Retinal pigment epithelial cell (primary cell): ENCODE results near the gene ERICH6.

Source experiments
- DNase-seq: peaks from one replicate; pipeline ENCODE4 v3.0.0-alpha.2; 2010; ENCODE audit warnings: low read depth
- H3K4me3 ChIP-seq: 2 replicates; pipeline ENCODE4 v1.5.1; 2011; ENCODE audit warnings: mild to moderate bottlenecking, low read length, control low read depth, moderate library complexity
- TF ChIP-seq, protein P1 (sequence below): conservative IDR thresholded peaks from 2 replicates; pipeline ENCODE4 v1.5.1; 2011; ENCODE audit warnings: low read depth, low read length, control low read depth, inconsistent platforms

Gene ERICH6

DNA sequence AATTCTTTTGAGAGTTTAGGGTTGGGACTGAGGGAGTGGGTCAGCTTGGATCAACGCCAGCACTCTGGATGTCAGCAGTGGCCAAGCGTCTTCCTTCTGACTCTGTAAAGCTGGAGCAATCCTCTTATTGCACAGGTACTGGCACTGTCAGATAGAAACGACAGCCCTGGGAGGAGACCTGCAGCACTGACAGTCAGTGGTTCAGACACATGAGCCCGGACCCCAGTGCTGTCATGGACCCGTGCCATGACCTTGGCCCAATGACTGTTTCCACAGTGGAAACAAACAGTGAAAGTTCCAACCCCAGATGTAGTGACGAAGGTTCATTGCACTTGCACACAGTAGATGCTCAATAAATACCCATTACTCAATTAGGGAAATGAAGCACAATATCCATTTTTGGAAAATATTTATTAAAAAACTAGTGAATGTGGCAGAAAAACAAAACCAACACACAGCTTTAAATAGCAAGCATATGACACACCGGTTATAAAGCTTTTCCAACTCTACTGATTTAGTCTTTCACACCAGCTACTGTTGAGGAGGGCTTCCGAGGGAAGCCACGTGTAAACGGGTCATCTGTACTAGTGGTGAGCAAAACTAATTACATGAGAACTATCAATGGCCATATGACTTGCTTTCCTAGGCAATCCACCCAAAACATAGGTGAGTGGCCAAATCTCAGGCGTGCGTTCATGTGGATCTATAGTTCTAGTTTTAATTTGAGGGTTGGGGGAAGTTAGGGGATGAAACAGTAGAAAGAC lies 37.2 kb upstream of the ERICH6 start:
- TF ChIP-seq, protein P1, sequence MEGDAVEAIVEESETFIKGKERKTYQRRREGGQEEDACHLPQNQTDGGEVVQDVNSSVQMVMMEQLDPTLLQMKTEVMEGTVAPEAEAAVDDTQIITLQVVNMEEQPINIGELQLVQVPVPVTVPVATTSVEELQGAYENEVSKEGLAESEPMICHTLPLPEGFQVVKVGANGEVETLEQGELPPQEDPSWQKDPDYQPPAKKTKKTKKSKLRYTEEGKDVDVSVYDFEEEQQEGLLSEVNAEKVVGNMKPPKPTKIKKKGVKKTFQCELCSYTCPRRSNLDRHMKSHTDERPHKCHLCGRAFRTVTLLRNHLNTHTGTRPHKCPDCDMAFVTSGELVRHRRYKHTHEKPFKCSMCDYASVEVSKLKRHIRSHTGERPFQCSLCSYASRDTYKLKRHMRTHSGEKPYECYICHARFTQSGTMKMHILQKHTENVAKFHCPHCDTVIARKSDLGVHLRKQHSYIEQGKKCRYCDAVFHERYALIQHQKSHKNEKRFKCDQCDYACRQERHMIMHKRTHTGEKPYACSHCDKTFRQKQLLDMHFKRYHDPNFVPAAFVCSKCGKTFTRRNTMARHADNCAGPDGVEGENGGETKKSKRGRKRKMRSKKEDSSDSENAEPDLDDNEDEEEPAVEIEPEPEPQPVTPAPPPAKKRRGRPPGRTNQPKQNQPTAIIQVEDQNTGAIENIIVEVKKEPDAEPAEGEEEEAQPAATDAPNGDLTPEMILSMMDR: no peak
- H3K4me3 ChIP-seq: no peak overlapping the region
- DNase-seq: no peak

DNA sequence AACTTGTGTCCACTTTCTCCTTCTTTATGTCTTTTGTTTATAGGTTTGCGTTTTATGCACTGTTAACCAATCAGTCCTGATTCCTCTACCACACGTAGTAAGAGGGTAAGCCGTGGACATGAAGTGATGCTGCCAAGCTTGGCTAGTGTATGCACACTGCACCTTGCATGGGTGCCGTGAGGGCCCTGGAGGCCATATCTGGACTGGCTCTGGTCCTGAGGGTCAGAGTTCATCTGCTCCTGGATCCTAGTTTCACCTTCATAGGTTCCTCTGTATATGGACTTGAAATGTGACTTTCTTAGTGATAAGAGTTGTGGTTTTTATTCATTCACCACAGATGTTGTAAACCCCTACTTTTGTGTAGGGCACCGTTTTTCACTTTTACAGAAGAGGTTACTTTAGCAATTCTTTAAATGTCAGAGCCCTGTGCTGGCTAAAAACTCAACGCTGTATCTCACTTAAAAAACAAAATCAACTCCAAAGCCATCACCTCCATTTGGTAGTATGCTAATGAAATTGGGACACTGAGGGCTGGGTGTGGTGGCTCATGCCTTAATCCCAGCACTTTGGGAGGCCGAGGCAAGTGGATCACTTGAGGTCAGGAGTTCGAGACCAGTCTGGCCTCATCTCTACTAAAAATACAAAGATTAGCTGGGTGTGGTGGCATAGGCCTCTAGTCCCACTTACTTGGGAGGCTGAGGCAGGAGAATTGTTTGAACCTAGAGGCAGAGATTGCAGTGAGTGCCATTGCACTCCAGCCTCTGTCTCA lies 36.3 kb upstream of the ERICH6 start:
- DNase-seq: no peak
- TF ChIP-seq, protein P1: no peak
- no peak overlapping the region for H3K4me3 ChIP-seq

DNA sequence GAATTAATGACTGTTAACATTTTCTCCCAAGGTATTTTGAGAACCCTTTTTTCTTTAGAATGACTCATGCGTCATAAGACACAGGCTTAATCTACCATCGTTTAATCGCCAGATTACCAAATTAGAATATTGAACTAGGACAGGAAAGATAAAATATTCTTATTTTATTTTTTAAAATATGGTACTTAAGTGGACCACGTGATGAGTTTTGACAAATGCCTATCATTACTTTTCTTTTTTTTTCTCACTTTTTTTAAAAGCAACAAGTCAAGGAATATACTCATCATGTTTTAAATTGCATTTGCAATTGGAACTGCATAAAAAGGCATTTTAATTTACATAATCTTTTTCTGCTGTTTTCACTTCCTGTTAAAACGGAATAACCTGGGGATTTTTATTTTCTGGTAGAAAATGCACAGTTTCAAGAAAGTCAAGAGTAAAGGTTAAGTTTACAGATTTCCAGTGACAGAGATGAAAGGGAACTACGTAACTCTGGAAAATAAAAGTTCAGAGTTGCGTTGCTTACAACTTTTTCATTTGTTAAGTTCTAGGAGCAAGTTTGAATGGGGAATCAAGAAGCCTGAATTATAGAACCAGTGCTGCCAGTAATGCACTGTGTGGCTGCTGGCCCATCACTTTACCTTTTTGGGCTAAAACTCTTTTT lies 35.6 kb upstream of the ERICH6 start:
- DNase-seq: no peak
- TF ChIP-seq, protein P1: no peak

DNA sequence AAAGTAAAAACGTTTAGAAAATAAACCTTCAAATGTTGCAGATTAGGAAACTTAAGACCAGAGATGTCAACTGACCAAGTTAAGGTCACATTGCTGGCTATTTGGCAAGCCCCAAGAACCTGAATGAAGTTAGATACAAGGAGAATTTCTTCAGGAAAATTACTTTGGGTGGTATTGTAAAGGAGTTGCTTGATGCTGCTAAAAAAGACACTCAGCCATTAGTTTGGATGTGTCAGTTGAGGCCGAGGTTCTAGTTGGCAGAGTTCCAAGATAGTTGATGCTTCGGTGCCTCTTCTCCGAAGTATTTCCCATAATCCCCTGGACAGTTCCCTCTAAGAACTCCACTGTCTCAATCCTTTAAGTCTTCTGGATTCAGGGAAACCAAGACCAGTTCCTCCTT lies 35.0 kb upstream of the ERICH6 start:
- TF ChIP-seq, protein P1: no peak
- no peak for DNase-seq
- H3K4me3 ChIP-seq: no peak overlapping the region

More for the DNA sequence above, 35.6 kb upstream of the ERICH6 start:
- no peak overlapping the region for H3K4me3 ChIP-seq

DNA sequence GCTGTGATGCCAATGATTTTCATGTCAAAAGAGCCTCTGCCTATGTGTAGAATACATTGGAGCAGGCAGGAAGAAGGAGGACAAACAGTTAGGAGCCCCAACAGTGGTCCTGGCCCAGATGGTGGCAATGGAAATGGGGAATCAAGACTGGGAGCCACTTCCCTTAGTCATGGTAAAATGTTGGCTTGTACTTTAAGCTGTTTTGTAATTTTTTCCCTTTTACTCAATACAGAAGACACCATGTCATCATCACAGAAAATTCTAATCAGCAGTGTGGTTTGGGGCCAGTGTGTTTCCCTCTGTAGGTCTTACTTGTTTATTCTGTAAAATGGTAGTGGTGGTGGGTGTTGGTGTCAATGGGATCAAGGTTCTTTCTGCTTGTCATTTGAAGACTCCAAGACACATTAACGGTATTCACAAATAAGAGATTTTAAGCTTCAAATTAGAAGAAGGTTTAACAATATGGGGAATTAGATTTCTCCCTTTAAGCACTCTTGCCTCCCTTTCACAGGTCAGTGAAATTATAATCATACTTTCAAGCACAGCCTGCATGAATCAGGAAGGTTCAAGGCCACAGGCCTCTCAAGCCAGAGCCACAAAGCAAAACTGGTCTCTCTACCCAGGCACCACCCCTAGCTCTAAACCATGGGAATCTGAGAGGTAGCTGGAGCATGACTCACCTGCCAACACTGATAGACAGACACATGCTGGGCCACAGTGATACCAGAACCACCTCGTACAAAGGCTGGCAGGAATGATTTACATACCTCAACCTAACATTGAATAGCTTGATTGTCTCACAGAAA lies 34.4 kb upstream of the ERICH6 start:
- TF ChIP-seq, protein P1: no peak
- no peak for DNase-seq
- no peak overlapping the region for H3K4me3 ChIP-seq

DNA sequence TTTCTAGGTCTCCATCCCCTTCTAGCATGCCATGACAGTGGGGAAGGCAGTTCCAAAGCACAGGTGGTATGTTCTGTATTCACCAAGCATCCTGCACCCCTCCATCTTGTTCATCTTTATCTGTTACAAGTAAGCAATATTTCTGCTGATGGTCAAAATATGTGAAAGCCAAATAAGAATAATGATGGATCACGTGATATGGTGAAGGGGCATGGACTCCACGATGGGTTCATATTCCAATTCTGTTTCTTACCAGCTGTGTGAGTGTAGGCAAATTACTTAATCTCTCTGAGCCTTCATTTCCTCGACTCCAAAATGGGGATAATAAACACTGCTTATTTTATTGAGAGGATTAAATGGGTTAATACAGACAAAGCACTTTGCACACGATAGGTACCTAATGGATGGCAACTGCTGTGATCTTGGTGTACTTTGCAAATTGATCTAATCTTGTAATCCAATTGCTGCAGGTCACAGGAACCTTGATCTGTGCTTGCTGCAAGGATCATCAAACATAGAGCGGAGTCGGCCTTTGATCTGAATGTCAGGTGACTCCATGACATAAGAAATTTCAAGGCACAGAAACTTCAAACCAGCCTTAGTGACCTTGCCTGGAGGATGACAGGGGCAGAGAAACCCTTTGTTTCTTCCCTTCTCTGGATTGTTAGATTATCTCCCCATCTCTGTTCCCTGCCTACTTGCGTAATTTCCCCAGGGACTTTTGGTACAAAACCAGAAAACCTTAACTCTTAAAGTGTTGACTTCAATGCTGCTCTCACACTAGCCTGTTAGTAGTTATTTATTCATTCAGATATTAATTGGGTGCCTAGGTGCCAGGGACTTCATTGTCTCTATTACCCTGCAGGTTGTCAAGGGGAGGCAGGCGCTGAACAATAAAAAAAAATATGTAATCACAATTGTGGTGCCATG lies 33.4 kb upstream of the ERICH6 start:
- DNase-seq: no peak
- no peak overlapping the region for H3K4me3 ChIP-seq
- TF ChIP-seq, protein P1: no peak
